K562 (cell line): ENCODE results near the gene MBNL2. TPM values are rescaled to one million over a fixed set of nuclear protein-coding genes. Genes with fewer than 3 reads are reported as not detected.

Experiments
- BCOR ChIP-seq: fragments of 450-650 bp; IDR thresholded peaks from 2 replicates; pipeline ENCODE4 v1.6.1; 2016
- CLOCK ChIP-seq: fragments of 250-450 bp; sonication (Bioruptor Pico); IDR thresholded peaks from 2 replicates; pipeline ENCODE4 v1.4.0; 2020; ENCODE audit warnings: mild to moderate bottlenecking, moderate library complexity, borderline replicate concordance
- DDX20 ChIP-seq: fragments of 450-650 bp; IDR thresholded peaks from 2 replicates; pipeline ENCODE4 v1.6.1; 2016; ENCODE audit warnings: missing genetic modification characterization, low read depth, mild to moderate bottlenecking, missing compliant biosample characterization, moderate library complexity
- EP400 ChIP-seq: fragments of 450-650 bp; IDR thresholded peaks from 2 replicates; pipeline ENCODE4 v1.6.1; 2017; ENCODE audit warnings: antibody characterized with exemption, mild to moderate bottlenecking, moderate library complexity
- ZNF224 ChIP-seq: sonication (generic); formaldehyde crosslinking; IDR thresholded peaks from 2 replicates; pipeline ENCODE4 v1.8.0; 2022; ENCODE audit warnings: mild to moderate bottlenecking, missing genetic modification reagents
- ZNF431 ChIP-seq: sonication (generic); formaldehyde crosslinking; IDR thresholded peaks from 2 replicates; pipeline ENCODE4 v1.8.0; 2022; ENCODE audit warnings: mild to moderate bottlenecking, missing genetic modification reagents
- ZNF445 ChIP-seq: fragments of 250-450 bp; sonication (Bioruptor Pico); IDR thresholded peaks from 2 replicates; pipeline ENCODE4 v1.4.0; 2020; ENCODE audit warnings: low read depth, mild to moderate bottlenecking, moderate library complexity
- ZNF551 ChIP-seq: fragments of 250-450 bp; sonication (Bioruptor Pico); IDR thresholded peaks from 2 replicates; pipeline ENCODE4 v1.5.0; 2021; ENCODE audit warnings: mild to moderate bottlenecking, moderate library complexity
- ZNF644 ChIP-seq: fragments of 200-800 bp; sonication (Bioruptor generic); IDR thresholded peaks from 2 replicates; pipeline ENCODE4 v1.6.1; 2016; ENCODE audit warnings: low read depth, missing genetic modification characterization, missing compliant biosample characterization
- polyA plus RNA-seq, 8 experiments: library from polyadenylated mRNA; depleted of rRNA in 4 of 8; stranded (reverse) in 5 of 8; unstranded in 3 of 8; fragments of >200 nt; fragmentation: Nextera tagmentation in 2 of 8; fragmentation: Illumina TruSeq in 1 of 8; extraction: Ambion mirVana in 2 of 8; extraction: Trizol in 1 of 8; gene quantifications; 2 replicates each; pipeline versions ENCODE4 v1.2.1 to v1.2.3, GENCODE V29; 2011 to 2014; ENCODE audit warnings: inconsistent platforms in 1 of 8, missing spikeins in 1 of 8
- total RNA-seq, 7 experiments: library from RNA; depleted of rRNA in 6 of 7; stranded (reverse); fragments of >200 nt in 6 of 7; fragmentation: Illumina TruSeq in 2 of 7; extraction: Trizol in 2 of 7; gene quantifications; 2 replicates each; pipeline versions ENCODE4 v1.2.1 to v1.2.3, GENCODE V29; 2011 to 2021; ENCODE audit warnings: low replicate concordance in 1 of 7
- TF ChIP-seq, protein P1 (sequence below): fragments of 250-450 bp; sonication (Bioruptor Pico); IDR thresholded peaks from 2 replicates; pipeline ENCODE4 v1.4.0; 2020; ENCODE audit warnings: borderline replicate concordance
- TF ChIP-seq, protein P2 (sequence below): fragments of 200-400 bp; formaldehyde crosslinking; IDR thresholded peaks from 2 replicates; pipeline ENCODE4 v1.6.1; 2017; ENCODE audit warnings: mild to moderate bottlenecking, low read depth, low read length, moderate library complexity
- TF ChIP-seq, protein P3 (sequence below): sonication (generic); formaldehyde crosslinking; IDR thresholded peaks from 2 replicates; pipeline ENCODE4 v1.8.0; 2023; ENCODE audit warnings: missing genetic modification reagents, mild to moderate bottlenecking, borderline replicate concordance
- TF ChIP-seq, protein P4 (sequence below): sonication (generic); formaldehyde crosslinking; IDR thresholded peaks from 2 replicates; pipeline ENCODE4 v1.8.0; 2022; ENCODE audit warnings: mild to moderate bottlenecking, missing genetic modification reagents

MBNL2 gene
- total and polyA plus RNA-seq, 9 of the 15 experiments (the other 6 are each of a cell fraction or from before 2014, with no cell fraction given), result 7.0 to 24.8 (median 13.8) TPM

DNA sequence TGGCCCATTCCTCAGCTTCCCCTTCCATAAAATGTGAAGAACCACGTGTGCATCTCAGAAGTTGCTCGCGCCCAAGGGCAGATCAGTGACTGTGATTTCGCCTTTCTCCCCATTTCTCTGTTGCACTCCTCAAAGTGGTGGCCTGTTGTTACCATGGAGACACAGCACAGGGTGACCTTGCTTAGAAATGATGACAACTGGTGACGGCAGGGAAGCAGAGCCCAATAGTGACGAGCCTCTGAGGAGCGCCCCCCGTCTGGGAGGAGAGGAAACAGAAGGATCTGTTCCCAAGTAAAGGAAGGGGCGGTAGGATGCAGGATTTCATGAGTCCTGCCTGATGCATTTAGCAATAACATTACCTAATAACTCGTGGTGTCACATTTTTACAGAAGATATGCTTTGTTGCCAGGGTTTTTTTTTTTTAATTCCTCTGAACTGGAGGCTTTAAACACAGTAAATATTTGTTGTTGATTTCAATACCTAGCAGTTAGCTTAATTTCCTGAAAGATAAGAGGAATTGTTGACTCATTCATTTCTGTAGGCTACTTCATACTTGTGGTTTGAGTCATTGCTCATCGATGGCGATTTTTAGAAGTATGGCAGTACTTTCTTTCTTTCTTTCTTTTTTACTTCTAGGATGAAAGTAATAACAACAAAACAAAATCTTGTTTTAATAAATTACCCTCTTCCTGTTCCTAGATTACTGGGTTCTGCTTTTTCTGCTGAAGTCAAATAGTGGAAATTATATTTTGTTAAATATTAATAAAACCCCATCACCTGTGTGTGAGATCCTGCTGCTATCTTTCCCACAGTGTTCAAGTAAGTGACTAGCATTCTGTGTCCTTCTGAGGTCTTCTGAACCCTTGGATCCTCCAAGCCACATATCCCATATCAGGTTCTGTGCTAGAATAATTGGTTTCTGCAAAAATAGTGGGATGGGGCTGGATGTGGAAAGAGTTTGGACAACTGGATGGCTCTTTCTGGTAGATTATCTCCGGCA is 36.0 kb downstream of the MBNL2 start (continued):
- TF ChIP-seq CLOCK (CRISPR knock-in tag) (no peak), ZNF224 (CRISPR knock-in tag) (no peak), ZNF644 (tag) (no peak), DDX20 (tag) (no peak), ZNF445 (CRISPR knock-in tag) (no peak), ZNF431 (CRISPR knock-in tag) (no peak), ZNF551 (CRISPR knock-in tag) (no peak), BCOR (no peak), EP400 (peak; percentile 31; the same call in 1 of the 2 replicates)
- TF ChIP-seq, protein P1, sequence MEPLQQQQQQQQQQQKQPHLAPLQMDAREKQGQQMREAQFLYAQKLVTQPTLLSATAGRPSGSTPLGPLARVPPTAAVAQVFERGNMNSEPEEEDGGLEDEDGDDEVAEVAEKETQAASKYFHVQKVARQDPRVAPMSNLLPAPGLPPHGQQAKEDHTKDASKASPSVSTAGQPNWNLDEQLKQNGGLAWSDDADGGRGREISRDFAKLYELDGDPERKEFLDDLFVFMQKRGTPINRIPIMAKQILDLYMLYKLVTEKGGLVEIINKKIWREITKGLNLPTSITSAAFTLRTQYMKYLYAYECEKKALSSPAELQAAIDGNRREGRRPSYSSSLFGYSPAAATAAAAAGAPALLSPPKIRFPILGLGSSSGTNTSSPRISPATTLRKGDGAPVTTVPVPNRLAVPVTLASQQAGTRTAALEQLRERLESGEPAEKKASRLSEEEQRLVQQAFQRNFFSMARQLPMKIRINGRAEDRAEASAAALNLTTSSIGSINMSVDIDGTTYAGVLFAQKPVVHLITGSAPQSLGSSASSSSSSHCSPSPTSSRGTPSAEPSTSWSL (CRISPR knock-in tag), result no peak
- TF ChIP-seq, protein P2, sequence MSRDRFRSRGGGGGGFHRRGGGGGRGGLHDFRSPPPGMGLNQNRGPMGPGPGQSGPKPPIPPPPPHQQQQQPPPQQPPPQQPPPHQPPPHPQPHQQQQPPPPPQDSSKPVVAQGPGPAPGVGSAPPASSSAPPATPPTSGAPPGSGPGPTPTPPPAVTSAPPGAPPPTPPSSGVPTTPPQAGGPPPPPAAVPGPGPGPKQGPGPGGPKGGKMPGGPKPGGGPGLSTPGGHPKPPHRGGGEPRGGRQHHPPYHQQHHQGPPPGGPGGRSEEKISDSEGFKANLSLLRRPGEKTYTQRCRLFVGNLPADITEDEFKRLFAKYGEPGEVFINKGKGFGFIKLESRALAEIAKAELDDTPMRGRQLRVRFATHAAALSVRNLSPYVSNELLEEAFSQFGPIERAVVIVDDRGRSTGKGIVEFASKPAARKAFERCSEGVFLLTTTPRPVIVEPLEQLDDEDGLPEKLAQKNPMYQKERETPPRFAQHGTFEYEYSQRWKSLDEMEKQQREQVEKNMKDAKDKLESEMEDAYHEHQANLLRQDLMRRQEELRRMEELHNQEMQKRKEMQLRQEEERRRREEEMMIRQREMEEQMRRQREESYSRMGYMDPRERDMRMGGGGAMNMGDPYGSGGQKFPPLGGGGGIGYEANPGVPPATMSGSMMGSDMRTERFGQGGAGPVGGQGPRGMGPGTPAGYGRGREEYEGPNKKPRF, result no peak
- TF ChIP-seq, protein P3, sequence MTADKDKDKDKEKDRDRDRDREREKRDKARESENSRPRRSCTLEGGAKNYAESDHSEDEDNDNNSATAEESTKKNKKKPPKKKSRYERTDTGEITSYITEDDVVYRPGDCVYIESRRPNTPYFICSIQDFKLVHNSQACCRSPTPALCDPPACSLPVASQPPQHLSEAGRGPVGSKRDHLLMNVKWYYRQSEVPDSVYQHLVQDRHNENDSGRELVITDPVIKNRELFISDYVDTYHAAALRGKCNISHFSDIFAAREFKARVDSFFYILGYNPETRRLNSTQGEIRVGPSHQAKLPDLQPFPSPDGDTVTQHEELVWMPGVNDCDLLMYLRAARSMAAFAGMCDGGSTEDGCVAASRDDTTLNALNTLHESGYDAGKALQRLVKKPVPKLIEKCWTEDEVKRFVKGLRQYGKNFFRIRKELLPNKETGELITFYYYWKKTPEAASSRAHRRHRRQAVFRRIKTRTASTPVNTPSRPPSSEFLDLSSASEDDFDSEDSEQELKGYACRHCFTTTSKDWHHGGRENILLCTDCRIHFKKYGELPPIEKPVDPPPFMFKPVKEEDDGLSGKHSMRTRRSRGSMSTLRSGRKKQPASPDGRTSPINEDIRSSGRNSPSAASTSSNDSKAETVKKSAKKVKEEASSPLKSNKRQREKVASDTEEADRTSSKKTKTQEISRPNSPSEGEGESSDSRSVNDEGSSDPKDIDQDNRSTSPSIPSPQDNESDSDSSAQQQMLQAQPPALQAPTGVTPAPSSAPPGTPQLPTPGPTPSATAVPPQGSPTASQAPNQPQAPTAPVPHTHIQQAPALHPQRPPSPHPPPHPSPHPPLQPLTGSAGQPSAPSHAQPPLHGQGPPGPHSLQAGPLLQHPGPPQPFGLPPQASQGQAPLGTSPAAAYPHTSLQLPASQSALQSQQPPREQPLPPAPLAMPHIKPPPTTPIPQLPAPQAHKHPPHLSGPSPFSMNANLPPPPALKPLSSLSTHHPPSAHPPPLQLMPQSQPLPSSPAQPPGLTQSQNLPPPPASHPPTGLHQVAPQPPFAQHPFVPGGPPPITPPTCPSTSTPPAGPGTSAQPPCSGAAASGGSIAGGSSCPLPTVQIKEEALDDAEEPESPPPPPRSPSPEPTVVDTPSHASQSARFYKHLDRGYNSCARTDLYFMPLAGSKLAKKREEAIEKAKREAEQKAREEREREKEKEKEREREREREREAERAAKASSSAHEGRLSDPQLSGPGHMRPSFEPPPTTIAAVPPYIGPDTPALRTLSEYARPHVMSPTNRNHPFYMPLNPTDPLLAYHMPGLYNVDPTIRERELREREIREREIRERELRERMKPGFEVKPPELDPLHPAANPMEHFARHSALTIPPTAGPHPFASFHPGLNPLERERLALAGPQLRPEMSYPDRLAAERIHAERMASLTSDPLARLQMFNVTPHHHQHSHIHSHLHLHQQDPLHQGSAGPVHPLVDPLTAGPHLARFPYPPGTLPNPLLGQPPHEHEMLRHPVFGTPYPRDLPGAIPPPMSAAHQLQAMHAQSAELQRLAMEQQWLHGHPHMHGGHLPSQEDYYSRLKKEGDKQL (CRISPR knock-in tag), result no peak
- TF ChIP-seq, protein P4, sequence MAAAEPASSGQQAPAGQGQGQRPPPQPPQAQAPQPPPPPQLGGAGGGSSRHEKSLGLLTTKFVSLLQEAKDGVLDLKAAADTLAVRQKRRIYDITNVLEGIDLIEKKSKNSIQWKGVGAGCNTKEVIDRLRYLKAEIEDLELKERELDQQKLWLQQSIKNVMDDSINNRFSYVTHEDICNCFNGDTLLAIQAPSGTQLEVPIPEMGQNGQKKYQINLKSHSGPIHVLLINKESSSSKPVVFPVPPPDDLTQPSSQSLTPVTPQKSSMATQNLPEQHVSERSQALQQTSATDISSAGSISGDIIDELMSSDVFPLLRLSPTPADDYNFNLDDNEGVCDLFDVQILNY (CRISPR knock-in tag), result no peak
